GM12801 (cell line): Measurements from ENCODE around the gene STRA8.

Source experiments
- CTCF ChIP-seq: IDR thresholded peaks from one replicate; pipeline ENCODE4 v1.5.1; 2011; ENCODE audit warnings: control low read depth; ENCODE audit not compliant: insufficient read length; ENCODE audit errors: extremely low read depth

Gene STRA8

GRCh38 chr7:135242096-135242684 is 8.6 kb downstream of the STRA8 start:
- TF ChIP-seq CTCF, result no peak

GRCh38 chr7:135245226-135246190 is 11.9 kb downstream of the STRA8 start:
- TF ChIP-seq CTCF, result no peak

GRCh38 chr7:135246191-135246825 is 12.7 kb downstream of the STRA8 start:
- no peak for TF ChIP-seq CTCF

- no peak for TF ChIP-seq CTCF
Measured at GRCh38 chr7:135247746-135248471, 14.3 kb downstream of the STRA8 start.

GRCh38 chr7:135248546-135248945 is 14.9 kb downstream of the STRA8 start:
- TF ChIP-seq CTCF, result no peak

- TF ChIP-seq CTCF, result no peak
Measured at GRCh38 chr7:135251496-135252391, 18.1 kb downstream of the STRA8 start.
